ENCODE measurements around the gene PRRC2B.
"Not testable (repeated sequence)": the region's sequence is repeated elsewhere in the genome, so short reads cannot be mapped to it uniquely, and the experiment has no call there.

PRRC2B gene

GRCh38 chr9:131387394-131387793, 6.5 kb upstream of the PRRC2B start:
- DNase-seq (ENCODE audit: low read depth) = no peak

- DNase-seq (ENCODE audit: low read depth) = no peak
Measured at GRCh38 chr9:131391020-131391419, 2.9 kb upstream of the PRRC2B start.

DNA sequence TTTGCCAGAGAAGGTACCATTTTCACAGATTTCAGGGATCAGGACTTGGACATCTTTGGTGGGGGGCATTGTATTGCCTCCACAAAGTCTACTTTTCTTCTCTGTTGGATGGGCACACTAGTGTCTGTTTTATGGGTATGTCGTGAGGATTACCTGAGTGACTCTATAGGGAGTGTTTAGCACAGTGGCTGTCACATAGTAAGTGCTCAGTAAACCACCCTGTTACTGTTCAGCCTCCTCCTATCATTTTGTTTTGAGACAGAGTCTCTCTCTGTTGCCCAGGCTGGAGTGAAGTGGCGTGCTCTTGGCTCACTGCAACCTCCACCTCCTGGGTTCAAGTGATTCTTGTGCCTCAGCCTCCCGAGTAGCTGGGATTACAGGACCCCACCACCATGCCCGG, 2.4 kb upstream of the PRRC2B start:
- DNase-seq (ENCODE audit: low read depth) = no peak

GRCh38 chr9:131394464-131395156, 724 bp downstream of the PRRC2B start:
- DNase-seq (ENCODE audit: low read depth) = no peak

GRCh38 chr9:131395157-131396098, 1.5 kb downstream of the PRRC2B start:
- DNase-seq (ENCODE audit: low read depth) = no peak

- DNase-seq (ENCODE audit: low read depth) = not testable (repeated sequence)
Measured at GRCh38 chr9:131396099-131396479, 2.2 kb downstream of the PRRC2B start.

- no peak for DNase-seq (ENCODE audit: low read depth)
Measured at GRCh38 chr9:131396626-131397025, 2.7 kb downstream of the PRRC2B start.

- no peak for DNase-seq (ENCODE audit: low read depth)
Measured at GRCh38 chr9:131397100-131397790, 3.4 kb downstream of the PRRC2B start.

DNA sequence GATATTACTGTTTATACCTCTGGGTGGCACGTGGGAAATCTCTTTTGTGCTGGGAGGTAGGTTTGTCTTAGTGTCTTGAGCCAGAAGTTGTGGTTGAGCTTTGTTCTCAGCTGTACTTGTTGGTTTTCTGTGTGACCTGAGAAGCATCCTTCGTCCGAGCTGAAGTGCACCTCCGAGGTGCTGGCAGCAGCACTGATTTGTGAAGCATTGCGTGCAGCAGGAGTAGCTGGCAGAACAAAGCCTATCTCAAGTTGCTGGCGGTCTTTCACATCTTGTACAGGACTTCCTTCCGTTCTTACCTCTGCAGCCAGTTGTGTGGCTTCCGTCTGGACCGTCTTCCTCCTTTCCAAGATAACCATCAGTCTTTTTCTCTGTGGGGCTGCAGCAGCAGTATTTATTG, 4.3 kb downstream of the PRRC2B start:
- no peak for DNase-seq (ENCODE audit: low read depth)

DNA sequence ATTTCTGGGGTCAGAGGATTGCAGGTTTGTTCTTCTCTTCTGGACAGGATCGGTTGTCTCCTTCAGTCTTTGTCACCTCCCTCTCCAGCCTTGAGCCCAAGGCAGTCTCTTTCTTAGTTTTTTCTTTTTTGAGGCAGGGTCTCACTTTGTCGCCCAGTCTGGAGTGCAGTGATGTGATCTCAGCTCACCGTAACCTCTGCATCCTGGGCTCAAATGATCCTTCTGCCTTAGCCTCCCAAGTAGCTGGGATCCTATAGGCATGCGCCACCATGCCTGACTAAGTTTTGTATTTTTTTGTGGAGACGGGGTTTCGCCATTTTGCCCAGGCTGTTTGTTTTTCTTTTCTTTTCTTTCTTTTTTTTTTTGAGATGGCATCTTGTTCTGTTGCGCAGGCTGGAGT, 6.1 kb downstream of the PRRC2B start:
- DNase-seq (ENCODE audit: low read depth) = no peak

DNA sequence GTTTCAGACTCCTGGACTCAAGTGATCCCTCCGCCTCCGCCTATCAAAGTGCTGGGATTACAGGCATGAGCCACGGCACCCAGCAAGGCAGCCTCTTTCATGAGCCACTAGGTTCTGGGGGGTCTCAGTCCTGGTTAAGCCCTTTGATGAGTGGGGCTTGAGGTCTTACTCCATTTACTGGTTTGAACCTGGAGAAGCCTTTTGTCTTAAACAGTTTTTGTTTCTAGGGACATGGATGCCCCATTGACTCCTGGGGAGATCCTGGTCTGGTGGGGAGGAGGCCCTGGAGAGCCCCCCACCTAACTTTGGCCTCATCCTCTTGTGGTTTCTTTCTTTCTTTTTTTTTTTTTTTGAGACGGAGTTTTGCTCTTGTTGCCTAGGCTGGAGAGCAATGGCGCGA, 6.7 kb downstream of the PRRC2B start:
- no peak for DNase-seq (ENCODE audit: low read depth)

DNA sequence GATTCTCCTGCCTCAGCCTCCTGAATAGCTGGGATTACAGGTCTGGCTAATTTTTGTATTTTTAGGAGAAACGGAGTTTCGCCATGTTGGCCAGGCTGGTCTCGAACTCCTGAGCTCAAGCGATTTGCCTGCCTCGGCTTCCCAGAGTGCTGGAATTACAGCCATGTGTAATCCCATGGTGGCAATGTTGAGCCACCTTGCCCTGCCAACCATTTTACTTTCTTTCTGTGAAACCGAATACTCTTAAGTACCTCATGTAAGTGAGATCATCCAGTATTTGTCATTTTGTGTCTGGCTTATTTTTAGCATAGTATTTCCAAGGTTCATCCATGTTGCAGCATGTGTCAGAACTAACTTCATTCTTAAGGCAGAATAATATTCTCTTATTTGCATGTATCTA, 8.2 kb downstream of the PRRC2B start:
- DNase-seq (ENCODE audit: low read depth) = no peak

- DNase-seq (ENCODE audit: low read depth) = no peak
Measured at GRCh38 chr9:131402738-131403492, 9.0 kb downstream of the PRRC2B start.

GRCh38 chr9:131403493-131403773, 9.5 kb downstream of the PRRC2B start:
- no peak for DNase-seq (ENCODE audit: low read depth)

GRCh38 chr9:131404581-131404980, 10.7 kb downstream of the PRRC2B start:
- no peak for DNase-seq (ENCODE audit: low read depth)

DNA sequence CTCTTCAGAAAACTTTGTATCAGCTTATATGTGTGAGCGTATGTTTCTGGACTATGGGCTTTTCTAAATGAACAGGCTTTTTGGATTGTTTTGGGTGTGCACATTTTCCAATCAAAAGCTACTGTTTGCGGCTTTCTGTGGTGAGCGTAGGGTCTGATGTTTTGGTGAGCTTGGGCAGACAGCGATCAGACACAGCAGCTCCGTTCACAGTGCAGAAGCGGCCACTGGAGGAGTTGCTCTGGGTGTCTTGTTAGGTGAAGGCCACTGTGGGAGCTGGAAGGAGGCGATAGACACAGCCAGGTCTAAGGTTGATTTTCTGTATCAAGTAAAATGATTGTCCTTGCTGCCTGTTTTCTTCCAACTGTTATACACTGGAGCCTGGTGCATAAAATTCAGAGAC, 11.1 kb downstream of the PRRC2B start:
- DNase-seq (ENCODE audit: low read depth) = no peak

- DNase-seq (ENCODE audit: low read depth) = no peak
Measured at GRCh38 chr9:131405428-131405827, 11.5 kb downstream of the PRRC2B start.

DNA sequence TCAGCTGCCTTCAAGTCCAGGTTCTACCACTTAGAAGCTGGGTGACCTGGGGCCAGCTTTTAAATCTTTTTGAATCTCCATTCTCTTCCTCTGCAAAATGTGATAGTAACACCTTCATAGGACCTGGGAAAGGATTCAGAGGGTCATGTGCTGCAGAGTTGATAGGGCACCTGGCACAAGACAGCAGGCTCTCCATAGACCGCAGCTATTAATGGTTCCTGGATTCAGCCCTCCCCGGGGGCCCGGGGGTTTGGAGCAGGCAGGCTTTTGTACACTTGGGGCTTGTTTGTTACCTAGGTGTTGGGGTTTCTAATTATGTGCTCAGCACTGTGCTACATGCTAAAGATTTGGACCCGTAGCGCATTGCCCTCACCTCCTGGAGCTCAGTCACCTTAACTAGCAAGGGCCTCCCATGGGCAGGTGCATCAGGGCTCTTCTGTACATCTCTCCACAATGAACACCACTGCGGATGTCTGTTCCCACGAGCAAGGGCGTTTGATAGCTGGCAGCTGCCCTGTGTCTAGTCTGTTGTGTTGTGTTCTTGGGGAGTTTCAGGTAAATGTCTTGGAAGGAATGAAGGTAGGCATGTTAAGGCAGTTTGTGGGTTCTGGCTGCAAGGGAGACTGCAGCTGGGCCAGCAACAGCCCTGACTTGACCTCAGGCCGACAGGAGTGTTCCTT, 12.1 kb downstream of the PRRC2B start:
- no peak for DNase-seq (ENCODE audit: low read depth)

DNA sequence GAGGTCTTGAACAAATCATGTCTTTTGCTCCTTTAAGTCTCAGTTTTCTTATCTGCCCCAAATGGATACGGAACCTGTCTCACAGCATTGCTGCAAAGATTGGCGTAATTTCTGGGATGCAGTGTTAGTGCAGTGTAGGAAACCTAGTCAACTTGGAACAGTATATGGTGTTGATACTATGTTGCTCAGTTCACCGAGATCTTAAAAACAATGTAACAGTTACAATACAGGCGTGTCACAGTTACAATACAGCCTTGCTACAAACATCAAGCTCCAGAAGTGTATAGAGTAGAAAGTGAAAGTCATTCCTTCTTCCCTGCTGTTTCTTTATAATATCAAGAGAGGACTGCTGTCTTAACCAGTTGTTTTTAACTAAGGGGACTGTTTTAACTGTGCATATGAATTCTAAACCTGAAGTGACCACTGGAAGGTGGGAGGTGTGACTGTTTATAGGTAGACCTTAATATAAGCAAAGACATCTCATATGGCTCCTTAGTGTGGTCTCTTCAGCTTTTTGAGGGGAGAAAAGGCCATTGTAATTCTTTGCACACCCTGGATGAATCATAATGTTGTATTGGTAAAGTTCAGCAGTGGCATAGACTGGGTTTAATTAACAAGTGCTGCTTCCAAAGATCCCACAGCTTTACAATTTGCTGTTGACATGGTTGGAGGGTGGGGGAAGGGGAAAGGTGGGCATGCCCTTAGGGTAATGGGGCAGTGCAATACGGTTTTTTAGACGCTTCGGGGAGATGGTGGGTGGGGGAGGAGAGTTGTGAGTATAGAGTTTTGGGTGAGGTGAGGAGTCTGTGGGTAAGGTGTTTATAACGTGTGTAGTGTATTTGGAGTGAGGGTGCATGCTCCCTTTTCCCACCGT, 12.9 kb downstream of the PRRC2B start:
- no peak for DNase-seq (ENCODE audit: low read depth)

GRCh38 chr9:131407717-131408195, 13.9 kb downstream of the PRRC2B start:
- no peak for DNase-seq (ENCODE audit: low read depth)
